Endothelial cell of umbilical vein (primary cell): ENCODE data around the gene THSD8.

ENCODE experiments used
- EZH2 ChIP-seq: IDR thresholded peaks from 2 replicates; pipeline ENCODE4 v1.6.1; 2012; ENCODE audit warnings: borderline replicate concordance, low read depth, mild to moderate bottlenecking, moderate library complexity, low read length, inconsistent platforms; ENCODE audit not compliant: severe bottlenecking
- FOS ChIP-seq: IDR thresholded peaks from 2 replicates; pipeline ENCODE4 v1.6.1; 2011; ENCODE audit warnings: mild to moderate bottlenecking, low read length, moderate library complexity, borderline replicate concordance; ENCODE audit not compliant: insufficient read depth
- GATA2 ChIP-seq: IDR thresholded peaks from 2 replicates; pipeline ENCODE4 v1.7.0; 2011; ENCODE audit warnings: low read depth, mild to moderate bottlenecking, moderate library complexity, mixed read lengths, low read length; ENCODE audit not compliant: insufficient read length, insufficient read depth
- MYC ChIP-seq: IDR thresholded peaks from one replicate; pipeline ENCODE4 v1.6.1; 2011; ENCODE audit warnings: mild to moderate bottlenecking, low read depth, low read length
- POLR2A ChIP-seq: IDR thresholded peaks from 2 replicates; pipeline ENCODE4 v1.6.1; 2012; ENCODE audit warnings: low read depth, mild to moderate bottlenecking, control low read depth, low read length
- POLR2AphosphoS5 ChIP-seq: IDR thresholded peaks from 2 replicates; pipeline ENCODE4 v1.6.1; 2012; ENCODE audit warnings: low read depth, mild to moderate bottlenecking, control low read depth, low read length, moderate library complexity; ENCODE audit not compliant: insufficient read depth
- TF ChIP-seq, protein P1 (sequence below), 2 donors: IDR thresholded peaks; 1 replicate in 1 of 2; 2 replicates in 1 of 2; pipeline ENCODE4 v1.5.1; 2011; ENCODE audit warnings: low read length in 2 of 2, mild to moderate bottlenecking in 2 of 2, moderate library complexity in 2 of 2, control low read depth in 1 of 2, inconsistent platforms in 1 of 2, low read depth in 1 of 2; ENCODE audit not compliant: insufficient read depth in 1 of 2; ENCODE audit errors: extremely low read depth in 1 of 2
- TF ChIP-seq, protein P2 (sequence below): IDR thresholded peaks from 2 replicates; pipeline ENCODE4 v1.6.1; 2011; ENCODE audit not compliant: insufficient read depth, insufficient read length

DNA sequence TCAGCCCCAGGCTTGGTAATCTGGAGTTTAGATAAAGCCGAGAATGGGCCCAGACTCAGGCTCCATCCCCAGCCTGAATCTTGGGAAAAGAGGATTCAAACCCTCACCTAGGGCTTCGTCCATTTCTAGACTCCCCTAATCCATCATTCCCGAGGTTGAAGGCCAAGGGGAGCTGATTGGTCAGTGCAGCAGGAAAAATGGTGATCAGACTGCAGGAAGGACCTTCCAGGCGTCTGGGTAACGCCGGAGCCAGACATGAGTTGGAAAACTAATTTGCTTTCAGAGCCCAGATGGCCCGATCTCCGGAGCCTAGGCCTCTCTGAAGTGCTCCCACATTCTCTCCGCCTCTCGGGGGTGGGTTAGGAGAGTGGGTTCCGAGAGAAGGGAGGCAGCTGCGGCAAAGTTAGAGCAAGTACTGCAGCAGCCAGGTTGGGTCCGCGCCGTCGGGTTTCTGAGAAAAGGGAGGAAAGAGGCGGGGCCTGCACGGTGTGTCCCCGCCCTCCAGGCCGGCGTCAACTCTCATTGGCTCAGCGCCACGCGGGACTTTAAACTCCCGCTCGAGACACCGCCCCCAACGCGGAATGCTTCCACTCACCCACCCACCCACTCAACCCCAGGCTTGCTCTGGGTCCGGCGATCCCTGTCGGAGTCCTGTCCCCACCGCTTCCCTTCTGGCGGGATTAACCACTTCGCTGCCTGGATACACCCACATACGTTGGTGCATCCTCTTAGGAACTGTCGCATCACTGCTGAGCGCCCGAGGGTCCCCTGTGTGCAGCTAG, 33.3 kb downstream of the THSD8 start:
- TF ChIP-seq, protein P1, sequence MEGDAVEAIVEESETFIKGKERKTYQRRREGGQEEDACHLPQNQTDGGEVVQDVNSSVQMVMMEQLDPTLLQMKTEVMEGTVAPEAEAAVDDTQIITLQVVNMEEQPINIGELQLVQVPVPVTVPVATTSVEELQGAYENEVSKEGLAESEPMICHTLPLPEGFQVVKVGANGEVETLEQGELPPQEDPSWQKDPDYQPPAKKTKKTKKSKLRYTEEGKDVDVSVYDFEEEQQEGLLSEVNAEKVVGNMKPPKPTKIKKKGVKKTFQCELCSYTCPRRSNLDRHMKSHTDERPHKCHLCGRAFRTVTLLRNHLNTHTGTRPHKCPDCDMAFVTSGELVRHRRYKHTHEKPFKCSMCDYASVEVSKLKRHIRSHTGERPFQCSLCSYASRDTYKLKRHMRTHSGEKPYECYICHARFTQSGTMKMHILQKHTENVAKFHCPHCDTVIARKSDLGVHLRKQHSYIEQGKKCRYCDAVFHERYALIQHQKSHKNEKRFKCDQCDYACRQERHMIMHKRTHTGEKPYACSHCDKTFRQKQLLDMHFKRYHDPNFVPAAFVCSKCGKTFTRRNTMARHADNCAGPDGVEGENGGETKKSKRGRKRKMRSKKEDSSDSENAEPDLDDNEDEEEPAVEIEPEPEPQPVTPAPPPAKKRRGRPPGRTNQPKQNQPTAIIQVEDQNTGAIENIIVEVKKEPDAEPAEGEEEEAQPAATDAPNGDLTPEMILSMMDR (IDR thresholded peaks at IDR 0.05; ENCODE audit: extremely low read depth in 1 of 2, insufficient read depth in 1 of 2, low read depth in 1 of 2, low read length in 2 of 2) = no peak
- TF ChIP-seq EZH2 = peak; percentile 69
- TF ChIP-seq, protein P2, sequence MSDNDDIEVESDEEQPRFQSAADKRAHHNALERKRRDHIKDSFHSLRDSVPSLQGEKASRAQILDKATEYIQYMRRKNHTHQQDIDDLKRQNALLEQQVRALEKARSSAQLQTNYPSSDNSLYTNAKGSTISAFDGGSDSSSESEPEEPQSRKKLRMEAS = no peak
- TF ChIP-seq POLR2A = no peak
- TF ChIP-seq POLR2AphosphoS5 = no peak
- no peak for TF ChIP-seq GATA2
- TF ChIP-seq FOS = no peak
- TF ChIP-seq MYC = no peak
